Measurements from ENCODE around the gene RPS14. TPM values are rescaled to one million over a fixed set of nuclear protein-coding genes. Genes with fewer than 3 reads are reported as not detected.
A peak's percentile ranks its signal among the peaks of the same experiment; 100 is the strongest.
"Not testable (repeated sequence)": the region's sequence is repeated elsewhere in the genome, so short reads cannot be mapped to it uniquely, and the experiment has no call there.

The RPS14 gene
- total and polyA plus RNA-seq, 10 of the 15 experiments (the other 5 are each of a cell fraction or from before 2014, with no cell fraction given) = 2,295 to 4,047 (median 2,787) TPM

GRCh38 chr5:150454492-150455229, 5.1 kb upstream of the RPS14 start (continued):
- TF ChIP-seq ATF2 (IDR thresholded peaks at IDR 0.05; ENCODE audit: low read length) (no peak), HDAC2 (IDR thresholded peaks at IDR 0.05) (no peak), PRDM15 (CRISPR knock-in tag; IDR thresholded peaks at IDR 0.05) (no peak)

- peak overlapping the region; percentile 30 for H2AFZ ChIP-seq (ENCODE audit: control insufficient read depth, low read depth, low read length)
- FAIRE-seq; POLR2A ChIA-PET; SMC1A ChIA-PET (ENCODE audit: uncharacterized antibody, unreplicated experiment); H3K79me2 ChIP-seq (ENCODE audit: control insufficient read depth, insufficient read depth, low read length); BruUV-seq (replicated peaks); RAD21 ChIA-PET (ENCODE audit: unreplicated experiment); H3K9ac ChIP-seq (ENCODE audit: control insufficient read depth, insufficient read depth, low read length); ATAC-seq; H3K4me2 ChIP-seq (ENCODE audit: control insufficient read depth, insufficient read depth); H3K27ac ChIP-seq (ENCODE audit: control insufficient read depth, insufficient read depth); H4K20me1 ChIP-seq (ENCODE audit: control insufficient read depth, insufficient read depth); H3K9me3 ChIP-seq (replicated peaks; ENCODE audit: control insufficient read depth, insufficient read depth, low read length); H3K36me3 ChIP-seq (ENCODE audit: control insufficient read depth in 2 of 2, insufficient read depth in 2 of 2, low read length in 1 of 2); H3K4me3 ChIP-seq; H3K27me3 ChIP-seq (replicated peaks in 1 of 2; ENCODE audit: control insufficient read depth in 2 of 2, insufficient read depth in 2 of 2, low read length in 1 of 2); DNase-seq (ENCODE audit: low read depth, low spot score): not testable (repeated sequence)
- in situ Hi-C loops (cut with MboI) = loop anchor here (10.0 kb wide), 1 partner anchor 201 kb away; no protein-coding TSS in a partner anchor
- H3K4me1 ChIP-seq (ENCODE audit: control insufficient read depth, insufficient read depth, low read length) = peaks cover 13% of the 10 kb centered on the region
- intact Hi-C loops (cut with micrococcal nuclease; ENCODE audit: unreplicated experiment) = loop anchor here (10.0 kb wide), 2 partner anchors 171 to 201 kb away; no protein-coding TSS in a partner anchor
- WGBS (ENCODE audit: insufficient coverage, insufficient replicate concordance, low lambda C conversion rate, missing lambda C conversion rate) = 47% methylated on average over 8 of the region's 8 CpGs
- CTCF ChIA-PET = interaction anchor here (0.8 kb wide), 1 partner anchor 68 kb away, joined by 3 read pairs; no protein-coding TSS in a partner anchor
Observed at GRCh38 chr5:150454027-150454426, 4.5 kb upstream of the RPS14 start.

Measured in GM12878 (cell line).